ENCODE data around the gene PDS5B.

Gene PDS5B

DNA sequence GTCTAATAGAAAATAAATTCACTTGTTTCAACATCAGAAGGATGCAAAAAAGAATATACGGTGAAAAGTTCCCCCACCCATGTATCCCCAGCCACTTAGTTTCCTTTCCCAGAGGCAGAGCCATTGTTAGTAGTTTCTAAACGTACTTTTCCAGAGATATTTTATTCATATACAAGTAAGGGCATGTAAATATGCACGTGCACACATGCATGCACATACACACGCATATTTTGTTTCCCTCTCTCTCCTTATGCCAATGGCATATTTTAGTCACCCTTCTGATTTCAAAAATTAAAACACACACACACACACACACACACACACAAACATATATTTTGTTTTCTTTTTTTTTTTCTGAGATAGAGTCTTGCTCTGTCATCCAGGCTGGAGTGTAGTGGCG lies 147.4 kb downstream of the PDS5B start:
- DNase-seq: no peak

DNA sequence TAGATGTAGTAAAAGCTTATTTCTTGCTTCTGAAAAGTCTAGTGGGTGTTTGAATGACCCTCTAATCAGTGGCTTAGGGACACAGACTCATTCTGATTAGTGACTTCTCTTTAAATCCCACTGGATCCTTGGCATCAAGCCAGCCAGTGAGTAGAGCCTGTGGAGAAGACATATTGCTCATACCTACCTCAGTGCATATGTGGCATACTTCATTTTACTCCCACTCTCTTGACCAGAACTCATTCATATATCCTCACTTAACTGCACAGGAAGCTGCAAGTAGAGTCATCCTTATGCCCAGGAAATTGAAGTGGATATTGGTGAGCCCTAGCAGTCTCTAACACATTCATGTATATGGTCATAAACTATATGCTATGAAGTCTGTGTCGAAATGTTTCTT lies 148.3 kb downstream of the PDS5B start:
- no peak for DNase-seq

DNA sequence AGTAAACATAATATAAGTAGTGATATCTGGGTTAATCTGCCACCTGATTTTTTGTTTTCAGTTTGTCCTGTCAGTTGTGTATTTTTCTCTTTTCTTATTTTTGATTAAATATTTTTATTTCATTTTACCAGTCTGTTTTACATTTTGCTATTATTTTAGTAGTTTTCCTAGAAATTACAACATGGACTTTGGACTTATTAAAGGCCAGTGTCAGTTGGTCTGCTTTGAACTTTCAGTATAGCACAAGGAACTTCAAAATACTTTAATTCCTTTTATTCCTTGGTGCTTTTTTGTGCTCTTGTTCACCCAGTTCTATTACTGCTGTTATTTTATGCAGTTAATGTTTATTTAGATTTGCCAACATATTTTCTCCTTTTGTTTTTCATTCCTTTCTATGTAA lies 149.6 kb downstream of the PDS5B start:
- DNase-seq: no peak

DNA sequence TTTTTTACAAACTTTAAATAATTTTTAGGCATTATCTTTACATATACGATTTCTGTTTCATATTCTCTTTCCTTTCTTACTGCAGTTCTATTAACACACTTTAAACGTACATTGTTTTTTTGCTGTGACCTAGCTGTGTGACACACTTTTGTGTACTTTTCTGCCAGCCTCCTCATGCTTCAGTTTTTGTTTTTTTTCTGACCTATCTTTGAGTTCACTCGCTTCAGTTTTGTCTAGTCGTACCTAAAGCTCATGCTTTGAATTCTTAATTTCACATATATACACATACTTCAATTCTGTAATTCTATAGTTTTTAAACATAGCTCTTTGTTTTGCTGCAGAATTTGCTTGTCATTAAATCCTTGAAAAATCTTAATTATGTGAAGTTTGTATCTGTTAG lies 150.4 kb downstream of the PDS5B start:
- DNase-seq: no peak

DNA sequence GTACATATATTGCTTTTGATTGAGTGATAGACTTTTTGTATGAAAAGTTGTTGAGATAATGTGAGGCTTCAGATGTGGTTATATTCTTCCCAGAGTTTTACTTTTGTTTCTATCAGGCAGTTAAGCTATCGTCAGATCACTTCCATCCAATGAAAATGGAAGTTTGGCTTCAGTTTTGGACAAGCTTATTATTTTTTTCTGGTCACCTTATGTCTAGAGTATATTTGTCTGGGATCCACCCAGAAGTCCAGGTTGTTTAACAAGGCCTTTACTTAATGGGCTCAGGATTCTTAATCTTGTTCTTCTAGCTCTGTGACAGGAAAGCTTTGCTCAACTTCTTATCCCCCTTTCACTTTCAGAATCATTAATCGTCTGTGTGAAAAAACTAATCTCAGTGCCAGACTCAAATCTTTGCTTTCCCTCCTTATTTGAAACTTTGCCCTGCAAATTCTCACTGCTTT lies 150.9 kb downstream of the PDS5B start:
- no peak for DNase-seq

DNA sequence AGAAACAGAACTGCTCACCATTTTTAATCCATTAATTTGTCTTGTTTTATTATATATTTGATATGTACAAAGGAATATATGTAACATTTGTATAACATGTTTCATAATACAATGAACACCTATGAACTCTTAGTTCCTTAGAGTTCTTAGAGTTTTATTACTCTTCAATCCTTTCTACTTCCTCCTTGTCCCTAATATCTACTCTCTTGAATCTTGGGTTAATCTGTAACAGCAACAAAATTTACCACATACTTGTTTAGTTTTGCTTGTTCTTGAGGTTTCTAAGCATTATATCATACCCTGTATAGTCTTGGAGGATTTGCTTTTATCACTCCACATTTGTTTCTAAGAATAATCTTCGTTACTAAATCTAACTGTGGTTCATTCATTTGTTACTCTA lies 151.4 kb downstream of the PDS5B start:
- DNase-seq: no peak

DNA sequence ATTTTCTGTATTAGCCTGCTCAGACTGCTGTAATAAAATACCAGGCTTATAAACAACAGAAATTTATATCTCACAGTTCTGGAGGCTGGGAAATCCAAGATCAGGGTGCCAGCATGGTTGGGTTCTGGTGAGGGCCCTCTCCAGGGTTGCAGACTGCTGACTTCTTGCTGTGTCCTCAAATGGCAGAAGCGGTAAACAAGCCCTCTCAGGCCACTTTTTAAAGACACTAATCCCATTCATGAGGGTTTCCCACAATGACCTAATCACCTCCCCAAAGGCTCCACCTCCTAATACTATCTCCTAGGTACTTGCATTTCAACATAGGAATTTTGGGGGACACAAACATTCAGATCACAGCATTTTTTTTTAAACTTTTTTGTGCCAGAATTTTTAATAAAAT lies 159.3 kb downstream of the PDS5B start:
- no peak for DNase-seq

DNA sequence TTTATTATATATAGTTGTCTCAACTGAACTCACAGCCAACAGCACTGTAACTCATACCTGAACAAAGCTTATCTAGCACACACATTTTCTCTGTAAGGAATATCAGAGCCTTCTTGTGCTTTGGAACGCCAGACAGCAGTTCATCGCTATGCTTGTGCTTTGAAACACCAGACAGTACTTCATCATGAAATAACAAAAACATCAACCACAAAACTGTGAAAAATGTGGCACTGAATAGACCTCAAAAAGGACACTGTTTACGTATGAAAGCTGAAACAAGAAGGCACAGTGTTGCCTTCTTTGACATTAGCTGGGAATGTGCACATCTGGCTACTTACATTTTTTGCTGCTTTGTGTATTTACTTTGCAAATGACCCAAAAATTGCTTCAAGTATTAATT lies 160.2 kb downstream of the PDS5B start:
- no peak for DNase-seq

DNA sequence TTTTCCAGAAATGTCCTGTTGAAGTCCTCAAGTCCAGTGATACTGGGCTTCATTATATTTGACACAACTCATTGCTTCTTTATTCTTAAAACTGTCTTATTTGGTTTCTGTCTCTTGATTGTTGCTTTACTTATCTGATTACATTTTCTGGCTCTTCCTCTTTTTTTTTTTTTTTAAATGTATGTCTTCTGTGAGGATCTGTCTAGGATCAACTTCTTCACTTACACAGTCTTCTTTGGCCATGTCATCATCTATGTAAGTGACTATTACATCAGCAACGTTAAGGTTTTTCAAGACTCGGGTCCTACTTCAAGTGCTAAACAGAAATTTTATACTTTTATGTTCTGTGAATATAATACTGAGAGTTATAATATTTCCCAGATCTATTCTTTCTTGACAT lies 162.1 kb downstream of the PDS5B start:
- no peak for DNase-seq

DNA sequence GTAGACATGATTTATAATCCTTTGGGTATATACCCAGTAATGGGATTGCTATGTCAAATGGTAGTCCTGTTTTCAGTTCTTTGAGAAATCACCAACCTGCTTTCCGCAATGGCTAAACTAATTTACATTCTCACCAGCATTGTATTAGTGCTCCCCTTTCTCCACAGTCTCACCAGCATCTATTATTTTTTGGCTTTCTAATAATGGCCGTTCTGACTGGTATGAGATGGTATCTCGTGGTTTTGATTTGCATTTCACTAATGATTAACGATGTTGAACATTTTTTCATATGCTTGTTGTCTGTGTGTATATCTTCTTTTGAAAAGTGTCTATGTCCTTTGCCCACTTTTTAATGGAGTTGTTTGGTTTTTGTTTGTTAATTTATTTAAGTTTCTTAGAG lies 165.1 kb downstream of the PDS5B start:
- no peak for DNase-seq

DNA sequence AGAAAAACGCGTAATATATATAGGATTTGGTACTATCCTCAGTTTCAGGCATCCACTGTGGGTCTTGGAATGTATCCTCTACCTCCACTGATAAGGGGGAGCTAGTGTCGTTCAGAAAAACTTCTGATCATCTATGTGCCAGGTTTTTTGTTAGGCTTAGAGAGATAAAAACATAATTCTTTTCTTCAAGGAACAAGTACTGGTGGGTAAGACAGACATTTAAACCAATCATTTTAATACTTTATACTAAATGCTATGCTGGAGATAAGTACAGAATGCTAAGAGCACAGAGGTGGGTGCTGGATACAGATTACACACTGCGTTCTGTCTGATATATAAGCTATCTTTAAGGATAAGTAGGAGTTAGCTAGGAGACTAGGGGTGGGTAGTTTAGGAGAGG lies 166.1 kb downstream of the PDS5B start:
- no peak for DNase-seq

DNA sequence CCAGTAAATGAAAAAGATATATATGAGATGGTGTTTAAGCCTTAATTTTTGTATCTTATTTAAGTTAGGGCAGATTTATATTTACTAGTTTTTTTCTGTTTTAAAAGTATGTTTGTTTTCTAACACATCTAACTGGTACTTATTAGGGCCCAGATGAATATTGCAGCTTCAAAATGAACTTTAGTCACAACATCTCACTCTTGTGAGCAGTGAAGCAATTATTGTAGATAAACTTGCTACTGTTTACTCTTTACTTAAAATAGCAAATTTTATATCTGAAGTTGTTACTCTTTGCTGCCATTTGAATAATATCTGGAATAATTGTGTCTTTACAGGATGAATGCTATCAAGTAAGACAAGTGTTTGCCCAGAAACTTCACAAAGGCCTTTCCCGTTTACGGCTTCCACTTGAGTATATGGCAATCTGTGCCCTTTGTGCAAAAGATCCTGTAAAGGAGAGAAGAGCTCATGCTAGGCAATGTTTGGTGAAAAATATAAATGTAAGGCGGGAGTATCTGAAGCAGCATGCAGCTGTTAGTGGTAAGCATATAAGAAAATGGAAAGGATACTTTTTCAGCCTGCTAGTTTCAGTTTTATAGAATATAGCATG lies 166.8 kb downstream of the PDS5B start:
- peak; percentile 30 for DNase-seq

DNA sequence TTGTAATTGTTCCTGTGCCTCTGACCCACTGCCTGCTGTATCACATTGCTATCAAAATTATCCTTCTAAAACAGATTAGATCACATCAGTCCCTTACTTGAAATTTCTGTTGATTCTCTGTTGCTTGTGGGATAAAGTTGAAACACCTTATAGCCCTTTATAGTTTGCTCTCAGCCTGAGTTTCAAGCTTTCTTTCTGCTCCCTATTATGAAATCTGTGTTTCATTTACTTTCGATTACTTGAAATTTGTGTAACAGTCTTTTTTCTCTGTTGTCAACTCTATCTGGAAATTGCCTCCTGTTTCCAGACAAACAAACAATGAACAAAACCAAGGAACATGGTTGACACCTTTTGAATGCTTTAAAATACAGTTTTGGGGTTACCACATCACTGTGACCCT lies 167.9 kb downstream of the PDS5B start:
- no peak for DNase-seq

DNA sequence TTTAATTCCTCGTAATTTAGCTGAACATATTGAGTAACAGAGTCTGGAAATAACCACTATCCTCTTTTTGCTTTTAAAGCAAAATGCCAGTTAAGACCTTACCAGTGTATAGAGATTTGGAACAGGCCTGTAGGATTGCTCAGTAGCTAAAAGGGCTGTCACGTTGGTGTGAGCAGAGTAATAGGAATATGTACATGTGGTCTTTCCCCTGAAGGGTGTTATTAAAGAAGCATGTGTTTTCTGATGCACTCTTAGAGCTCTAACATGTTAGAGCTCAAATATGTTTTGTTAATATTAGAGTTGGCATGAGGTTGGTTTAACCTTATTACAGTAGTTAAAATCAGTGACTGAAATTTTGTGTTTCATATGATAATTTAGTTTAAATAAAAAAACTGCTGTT lies 172.9 kb downstream of the PDS5B start:
- no peak for DNase-seq

DNA sequence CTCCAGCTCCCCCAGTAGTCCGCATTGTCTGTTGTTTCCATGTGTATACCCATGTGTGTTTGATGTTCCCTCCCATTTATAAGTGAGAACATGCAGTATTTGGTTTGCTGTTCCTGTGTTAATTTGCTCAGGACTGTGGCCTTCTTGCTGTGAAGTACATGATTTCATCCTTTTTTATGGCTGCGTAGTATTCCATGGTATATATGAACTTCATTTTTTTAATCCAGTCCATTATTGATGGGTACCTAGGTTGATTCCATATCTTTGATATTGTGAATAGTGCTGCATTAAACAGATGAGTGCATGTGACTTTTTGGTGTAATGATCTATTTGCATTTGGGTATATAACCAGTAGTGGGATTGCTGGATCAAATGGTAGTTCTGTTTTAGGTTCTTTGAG lies 175.2 kb downstream of the PDS5B start:
- no peak for DNase-seq

DNA sequence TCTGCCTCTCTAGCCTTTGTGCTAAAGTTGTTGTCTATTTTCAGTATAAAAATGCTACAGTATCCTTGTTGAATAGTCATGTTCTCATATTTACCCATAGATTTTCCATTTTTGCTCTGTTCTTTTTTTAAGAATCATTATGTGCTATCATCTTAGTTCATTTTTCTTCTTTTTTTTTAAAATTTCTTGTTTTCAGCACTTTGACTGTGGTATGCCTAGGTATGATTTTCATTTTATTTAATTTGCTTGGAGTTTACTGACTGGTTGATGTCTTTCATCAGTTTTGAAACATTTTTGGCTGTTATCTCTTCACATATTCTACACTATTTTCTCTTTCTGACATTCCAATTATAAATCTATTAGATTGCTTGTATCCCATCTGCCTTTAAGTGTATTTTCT lies 192.9 kb downstream of the PDS5B start:
- no peak for DNase-seq

DNA sequence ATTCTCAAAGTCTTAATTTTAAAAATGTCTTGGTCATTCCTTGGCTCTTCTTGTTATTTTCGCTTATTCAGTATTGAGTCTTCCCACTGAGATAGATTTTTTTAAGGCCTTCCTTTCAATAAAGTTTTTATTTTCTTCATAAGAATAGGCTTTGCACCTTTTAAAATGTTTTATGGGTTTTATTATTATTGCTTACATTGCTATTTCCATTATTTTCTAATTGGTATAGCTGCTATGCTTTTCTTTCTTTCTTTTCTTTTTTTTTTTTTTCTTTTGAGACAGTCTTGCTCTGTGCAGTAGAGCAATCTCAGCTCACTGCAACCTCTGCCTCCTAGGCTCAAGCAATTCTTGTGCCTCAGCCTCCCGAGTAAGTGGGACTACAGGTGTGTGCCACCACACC lies 195.7 kb downstream of the PDS5B start:
- DNase-seq: no peak

DNA sequence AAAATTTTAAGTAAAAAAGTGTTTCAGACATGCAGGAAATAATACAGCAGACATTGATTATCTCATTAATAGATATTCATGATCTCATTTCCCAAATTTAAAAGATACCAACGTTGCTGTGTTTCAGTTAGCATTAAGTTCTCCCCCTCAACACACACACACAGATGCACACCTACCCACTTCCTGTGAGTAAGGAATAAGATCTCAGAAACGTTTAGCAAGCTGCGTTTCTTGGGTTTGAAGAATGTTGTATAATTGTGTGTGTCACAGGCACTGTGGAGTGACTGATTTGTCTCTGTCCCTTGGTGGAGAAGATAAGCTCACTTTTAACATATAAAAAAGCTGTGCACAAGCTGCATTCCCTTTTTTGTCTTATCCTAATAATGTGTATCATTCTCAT lies 196.8 kb downstream of the PDS5B start:
- DNase-seq: no peak

DNA sequence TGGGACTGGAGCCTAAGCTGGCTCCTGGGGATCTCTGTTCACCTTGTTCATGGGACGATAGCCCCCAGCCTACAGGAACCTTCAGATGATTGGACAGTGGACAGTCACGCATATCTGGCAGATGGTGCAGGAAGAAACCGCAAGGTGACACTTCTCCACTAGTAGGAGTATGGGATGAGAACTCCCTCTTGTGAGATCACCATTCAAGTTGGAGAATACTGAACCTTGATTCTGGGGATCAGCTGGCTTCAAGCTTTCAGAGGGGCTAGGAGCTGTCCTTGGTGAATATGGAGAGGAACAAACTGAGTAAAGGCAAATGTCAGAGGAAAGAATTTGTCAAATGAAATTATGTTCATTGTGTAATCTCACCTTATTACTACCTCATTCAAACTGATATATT lies 204.5 kb downstream of the PDS5B start:
- DNase-seq: no peak

DNA sequence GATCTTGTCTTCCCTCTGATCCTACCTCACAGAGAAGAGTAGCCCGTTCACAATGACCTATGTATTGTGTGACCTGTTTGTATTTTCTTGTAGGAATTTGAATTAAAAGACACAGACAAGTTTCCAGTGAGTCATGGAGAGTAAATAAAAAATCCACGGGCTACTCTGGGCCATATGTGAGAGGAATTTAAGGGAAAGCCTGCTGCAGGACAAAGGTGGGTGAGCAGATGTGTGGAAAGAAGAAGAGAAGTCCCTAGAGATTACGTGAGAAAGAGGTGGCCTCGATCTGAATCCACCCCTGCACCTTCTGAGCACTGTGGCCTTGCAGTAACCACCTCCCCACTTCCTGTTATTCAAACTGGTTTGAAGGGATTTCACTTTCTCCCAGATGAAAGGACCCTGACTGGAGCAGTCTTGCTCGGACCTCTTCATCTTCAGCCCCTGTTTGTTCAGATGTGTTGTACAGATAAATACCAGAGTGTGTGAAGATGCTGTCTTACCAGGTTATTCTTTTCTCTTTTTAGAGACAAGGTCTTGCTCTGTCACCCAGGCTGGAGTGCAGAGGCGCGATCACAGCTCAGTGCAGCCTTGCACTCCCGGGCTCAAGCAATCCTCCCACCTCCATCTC lies 205.4 kb downstream of the PDS5B start:
- DNase-seq: no peak

DNA sequence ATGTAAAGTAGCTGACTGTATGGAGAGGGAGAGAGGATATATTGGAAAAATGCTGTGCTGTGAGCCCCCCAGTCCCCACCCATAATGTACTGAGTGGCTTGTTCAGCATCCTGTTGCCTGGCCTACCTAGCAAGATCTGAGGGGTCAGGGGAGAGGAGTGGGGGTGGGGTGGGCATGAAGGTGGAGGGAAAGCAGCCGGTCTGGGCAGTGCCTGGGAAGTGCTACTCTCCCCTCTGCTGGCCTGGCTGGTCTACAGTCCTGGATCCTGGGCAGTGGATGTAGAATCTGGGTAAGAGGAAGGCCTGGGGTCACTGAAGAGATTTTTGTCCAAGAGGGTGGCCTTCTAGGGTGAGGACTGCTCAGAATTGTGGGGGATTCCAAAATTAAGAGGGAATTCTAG lies 210.5 kb downstream of the PDS5B start:
- DNase-seq: no peak

DNA sequence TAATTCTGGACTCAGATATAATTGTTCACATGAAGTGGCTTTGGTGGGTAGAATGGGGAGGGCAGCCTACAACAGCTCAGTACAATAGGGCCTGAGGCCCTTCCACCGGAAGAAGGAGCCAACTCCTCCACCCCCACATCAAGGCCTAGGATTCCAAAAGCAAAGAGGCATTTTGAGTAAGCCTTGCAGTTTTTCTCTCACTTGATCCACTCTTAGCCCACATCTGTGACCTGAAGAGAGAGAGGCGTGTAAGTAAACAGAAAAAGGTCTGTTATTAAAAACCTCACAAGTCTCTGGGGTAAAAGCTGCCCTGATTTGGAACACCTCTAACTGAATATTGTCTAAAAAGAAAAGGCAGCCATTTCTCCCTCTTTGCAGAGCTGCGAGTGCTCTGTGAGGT lies 215.9 kb downstream of the PDS5B start:
- DNase-seq: no peak

DNA sequence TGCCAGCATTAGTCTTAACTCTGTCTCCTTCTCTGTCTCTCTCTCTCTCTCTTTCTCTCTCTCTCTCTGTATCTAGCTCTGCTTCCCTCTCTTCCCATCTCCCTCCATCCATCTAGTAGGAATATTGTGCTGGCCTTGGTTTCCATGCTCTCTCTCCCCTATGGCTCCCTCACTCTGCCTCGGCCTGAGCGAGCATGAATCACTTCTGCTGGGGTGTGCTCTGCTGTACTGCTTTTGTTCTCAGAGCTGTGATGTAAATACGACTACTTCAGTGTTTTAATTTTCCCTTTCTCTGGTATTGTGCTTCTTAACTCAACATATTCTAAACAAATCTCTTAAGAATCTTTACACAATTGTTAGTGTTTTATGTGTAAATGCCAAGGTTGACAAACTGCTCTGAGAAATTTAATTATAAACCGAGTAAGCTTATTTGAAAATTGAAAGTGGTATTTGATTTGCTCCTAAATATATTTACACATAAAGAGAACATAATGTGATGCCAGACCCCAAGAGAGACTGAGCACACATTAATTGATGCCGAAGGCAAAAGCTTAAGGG lies 218.5 kb downstream of the PDS5B start:
- DNase-seq: peak; percentile 37

DNA sequence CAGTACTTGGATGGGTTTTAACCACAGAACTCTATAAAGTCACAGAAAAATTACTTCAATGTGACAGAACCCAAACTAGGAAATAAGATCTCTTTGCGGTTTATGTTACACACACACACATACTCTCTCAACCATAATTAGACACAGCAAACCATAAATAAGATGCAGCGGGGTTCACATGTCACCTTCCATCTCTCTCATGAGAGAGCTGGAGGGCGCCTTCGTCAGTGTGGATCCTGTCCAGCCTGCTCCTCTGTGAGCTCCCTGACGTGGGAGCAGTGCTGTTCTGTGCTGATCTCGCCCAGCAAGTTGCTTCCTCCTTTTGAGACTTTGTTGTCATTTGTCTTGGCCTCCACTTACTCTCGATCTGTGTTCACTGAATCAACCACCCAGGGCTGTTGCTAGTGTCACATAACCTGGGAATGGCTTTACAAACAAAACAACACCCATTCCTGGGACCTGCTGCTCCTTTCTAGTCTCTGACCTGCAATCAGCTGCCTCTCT lies 225.1 kb downstream of the PDS5B start:
- DNase-seq: no peak

DNA sequence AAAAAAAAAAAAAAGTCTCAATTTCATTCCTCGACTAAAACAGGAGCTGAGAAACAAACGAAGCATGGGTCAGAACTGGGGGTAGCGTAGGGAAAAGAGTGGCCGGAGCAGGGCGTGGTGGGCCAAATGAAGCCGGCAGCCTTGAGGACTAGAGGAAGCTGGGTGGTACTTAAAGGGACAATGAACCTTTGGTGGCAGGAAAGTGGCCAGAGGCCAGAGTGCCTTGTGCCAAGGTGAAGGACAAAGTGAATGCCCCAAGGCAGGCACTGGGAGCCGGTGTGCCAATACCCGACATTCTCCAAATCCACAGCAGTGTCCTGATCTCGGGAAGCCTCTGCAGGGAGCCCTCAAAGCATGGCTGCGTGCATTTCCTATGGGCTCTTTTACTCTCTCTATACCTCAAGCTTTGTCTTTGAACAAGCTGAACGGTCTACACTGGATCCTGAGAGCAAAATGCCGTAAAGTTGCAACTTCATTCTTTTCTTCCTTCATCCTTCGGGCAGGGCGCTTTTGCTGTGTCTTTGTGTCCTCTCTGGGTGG lies 235.0 kb downstream of the PDS5B start:
- no peak for DNase-seq
